ENCODE data around the gene NME3.

The NME3 gene

DNA sequence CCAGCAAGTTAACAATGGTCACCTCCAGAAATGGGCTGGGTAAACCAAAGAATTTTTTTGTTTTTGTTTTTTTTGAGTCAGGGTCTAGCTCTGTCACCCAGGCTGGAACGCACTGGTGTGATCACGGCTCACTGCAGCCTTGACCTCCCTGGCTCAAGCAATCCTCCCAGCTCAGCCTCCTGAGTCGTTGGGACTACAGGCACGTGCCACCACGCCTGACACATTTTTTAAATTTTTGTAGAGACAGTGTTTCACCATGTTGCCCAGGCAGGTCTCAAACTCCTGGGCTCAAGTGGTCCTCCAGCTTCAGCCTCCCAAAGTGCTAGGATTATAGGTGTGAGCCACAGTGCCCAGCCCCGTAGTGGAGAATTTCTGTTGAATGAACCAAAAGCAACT lies 9.3 kb upstream of the NME3 start:
- DNase-seq (ENCODE audit: low spot score), result no peak

DNA sequence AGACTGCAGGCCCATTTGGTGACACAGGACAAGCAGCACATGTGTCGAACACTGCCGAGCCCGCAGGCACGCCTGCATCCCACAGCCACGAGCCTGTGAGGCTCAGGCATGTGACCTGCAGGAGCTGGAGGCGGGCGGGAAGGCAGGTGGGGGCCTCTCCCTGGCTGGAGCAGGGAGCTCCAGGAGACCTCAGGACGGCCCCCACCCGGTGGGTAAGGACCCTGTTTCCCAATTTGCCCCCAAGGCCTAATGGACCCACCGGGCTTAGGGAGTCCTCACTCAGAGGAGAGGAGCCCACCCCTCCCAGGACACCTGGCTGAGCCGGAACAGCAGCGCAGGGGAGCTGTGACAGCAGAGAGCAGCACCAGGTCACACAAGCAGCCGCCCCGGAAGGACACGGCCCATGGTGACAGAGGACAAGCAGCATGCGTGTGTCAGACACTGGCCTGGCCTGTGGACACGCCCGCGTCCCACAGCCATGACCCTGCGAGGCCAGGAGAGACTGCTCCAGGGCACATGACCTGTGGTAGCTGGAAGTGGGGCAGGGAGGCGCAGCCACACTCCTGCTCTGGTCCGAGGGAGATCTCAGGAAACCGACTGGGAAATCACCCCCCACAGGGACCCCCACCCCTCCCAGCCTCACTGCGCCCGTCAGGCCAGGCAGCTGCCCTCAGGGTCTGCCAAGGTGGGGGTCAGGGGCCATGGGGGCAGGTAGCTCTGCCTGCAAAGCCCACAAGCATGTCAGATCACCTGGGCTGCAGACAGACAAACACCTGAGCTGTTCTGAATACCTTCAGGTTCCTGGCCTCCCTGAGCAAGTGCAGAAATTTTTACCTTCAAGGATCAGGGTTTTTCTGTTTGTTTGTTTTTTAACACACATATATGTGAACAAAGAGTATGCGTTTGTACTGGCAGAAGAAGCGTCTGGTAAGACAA lies 8.7 kb upstream of the NME3 start:
- no peak for DNase-seq (ENCODE audit: low spot score)

DNA sequence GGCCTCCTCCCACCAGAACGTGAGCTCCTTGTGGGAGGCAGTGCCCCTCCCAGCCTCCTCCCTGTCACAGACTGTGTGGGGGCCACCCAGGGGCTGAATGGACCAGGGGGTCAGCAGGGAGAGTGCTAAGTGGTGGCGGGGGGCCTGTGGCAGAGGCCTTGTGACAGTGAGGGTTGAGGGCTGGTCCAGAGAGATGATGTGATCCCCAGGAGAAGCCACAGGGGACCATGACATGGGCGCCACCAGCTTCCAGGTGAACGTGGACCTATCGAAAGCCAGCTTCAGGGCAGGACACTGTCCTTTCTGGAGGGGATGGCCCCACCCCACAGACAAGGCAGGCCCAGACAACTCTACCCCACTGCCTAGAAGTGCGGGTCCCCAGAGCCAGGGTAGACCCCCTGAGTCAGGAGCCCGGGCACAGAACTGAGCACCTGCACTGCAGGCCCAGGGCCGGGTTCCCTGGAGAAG lies 7.9 kb upstream of the NME3 start:
- no peak for DNase-seq (ENCODE audit: low spot score)

DNA sequence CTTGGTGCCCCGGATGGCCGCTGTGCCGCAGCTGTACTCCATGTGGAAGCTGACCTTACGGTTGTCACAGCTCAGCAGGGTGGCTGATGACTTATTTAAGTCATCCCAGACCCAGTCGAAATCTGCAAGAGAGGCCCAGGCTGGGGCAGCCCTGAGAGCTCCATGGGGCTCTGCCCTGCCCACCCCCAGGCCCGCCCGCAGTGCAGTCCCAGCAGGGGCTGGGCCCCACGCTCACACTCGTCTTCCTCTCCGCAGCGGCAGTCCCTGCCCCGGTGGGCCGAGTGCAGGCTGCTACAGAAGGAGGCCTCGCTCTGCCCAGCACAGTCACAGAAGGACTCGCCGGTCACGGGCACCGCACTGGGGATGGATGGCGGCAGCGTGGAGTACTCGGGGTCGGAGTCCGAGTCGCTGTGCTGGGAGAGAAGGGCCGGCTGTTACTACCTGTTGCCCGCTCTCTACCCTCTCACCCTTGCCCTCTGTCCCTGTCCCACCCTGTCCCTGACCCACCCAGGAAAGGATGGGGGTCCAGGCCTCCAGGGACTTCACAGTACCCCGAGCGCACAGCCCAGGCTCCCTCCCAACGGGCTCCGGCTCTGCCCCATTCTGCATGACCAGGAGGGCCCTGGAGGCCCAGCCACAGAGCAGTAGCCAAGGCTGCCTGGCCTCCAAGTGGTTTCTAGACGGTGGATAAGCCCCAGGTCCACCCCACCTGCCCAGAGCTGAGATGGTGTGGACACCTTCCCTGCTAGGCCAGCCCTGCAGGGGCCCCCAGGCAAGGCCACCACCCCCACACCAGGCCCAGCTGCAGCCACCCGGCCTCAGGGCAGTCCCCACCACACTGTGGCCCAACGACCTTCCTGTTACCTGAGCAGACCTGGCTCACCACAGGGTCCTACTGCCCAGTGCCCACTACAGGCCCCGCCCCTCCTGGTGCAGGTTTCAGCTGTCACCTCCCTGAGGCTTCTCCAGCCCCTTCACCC lies 7.1 kb upstream of the NME3 start:
- DNase-seq (ENCODE audit: low spot score), result no peak

DNA sequence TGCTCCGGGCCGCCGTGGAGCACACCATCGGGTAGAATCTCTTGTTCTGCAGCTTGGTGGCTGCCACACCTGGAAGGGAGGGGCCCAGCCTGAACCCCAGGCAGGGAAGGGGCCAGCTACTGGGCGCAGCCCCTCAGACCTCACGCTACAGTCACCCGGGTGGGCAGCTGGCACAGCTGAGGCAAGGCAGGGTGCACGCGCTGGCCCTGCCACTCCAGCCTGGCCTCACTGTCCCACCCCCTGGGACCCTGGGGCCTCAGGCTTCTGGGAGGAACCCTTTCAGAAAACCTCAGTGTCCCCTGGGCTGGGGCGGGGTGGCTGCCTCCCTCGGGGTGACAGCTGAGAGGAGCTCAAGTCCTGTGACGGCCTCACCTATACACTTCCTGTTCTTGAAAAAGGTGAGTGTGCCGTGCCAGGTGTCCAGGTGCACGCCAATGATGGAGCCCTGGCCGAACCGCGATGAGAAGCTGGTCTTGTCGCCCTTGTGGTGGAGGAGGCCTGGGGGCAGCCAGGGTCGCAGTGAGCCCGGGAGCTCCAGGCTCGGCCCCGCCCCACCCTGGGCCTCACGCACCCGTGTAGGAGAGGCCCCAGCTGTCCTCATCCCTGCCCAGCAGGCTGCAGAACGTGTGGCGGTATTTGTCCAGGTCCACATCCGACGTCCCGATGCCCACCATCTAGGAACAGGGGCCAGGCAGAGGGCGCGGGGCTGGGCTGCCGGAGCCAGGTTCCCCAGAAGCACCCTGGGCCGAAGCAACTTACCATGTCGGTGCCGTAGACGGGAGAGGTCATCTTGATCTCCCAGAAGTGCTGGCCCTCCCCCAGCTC lies 6.2 kb upstream of the NME3 start:
- DNase-seq (ENCODE audit: low spot score), result no peak

DNA sequence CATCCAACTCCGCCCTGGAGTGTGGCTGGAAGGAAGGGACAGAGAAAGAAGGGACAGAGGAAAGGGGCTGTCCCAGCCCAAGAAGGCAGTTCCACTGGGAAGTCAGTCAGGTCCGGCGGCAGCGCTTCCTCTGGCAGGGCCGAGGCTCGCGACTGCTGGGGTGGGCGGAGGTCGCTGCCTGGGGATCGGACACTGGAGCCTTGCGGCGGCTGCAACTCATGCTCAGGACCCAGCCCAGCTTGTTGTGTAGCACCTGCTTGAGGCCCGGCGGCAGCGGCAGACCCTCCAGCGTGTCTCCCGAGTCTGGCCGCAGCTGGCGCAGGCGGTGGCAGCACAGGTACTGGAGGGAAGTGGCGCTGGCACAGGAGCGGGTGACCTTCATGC lies 5.6 kb upstream of the NME3 start:
- DNase-seq (ENCODE audit: low spot score), result no peak

DNA sequence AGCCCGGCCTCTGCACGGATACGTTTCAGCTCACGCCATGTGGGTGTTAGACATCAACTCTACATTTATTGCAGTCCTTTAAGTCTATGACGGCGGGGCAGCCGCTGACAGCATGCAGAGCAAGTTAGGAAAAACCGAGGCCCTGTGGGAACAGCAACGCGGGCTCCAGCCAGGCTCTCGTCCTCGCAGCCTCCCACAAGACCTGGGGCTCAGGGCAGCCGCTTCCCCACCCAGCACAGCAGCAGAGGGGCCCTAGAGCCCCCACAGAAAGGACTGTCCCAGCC lies 5.3 kb upstream of the NME3 start:
- DNase-seq (ENCODE audit: low spot score), result no peak

DNA sequence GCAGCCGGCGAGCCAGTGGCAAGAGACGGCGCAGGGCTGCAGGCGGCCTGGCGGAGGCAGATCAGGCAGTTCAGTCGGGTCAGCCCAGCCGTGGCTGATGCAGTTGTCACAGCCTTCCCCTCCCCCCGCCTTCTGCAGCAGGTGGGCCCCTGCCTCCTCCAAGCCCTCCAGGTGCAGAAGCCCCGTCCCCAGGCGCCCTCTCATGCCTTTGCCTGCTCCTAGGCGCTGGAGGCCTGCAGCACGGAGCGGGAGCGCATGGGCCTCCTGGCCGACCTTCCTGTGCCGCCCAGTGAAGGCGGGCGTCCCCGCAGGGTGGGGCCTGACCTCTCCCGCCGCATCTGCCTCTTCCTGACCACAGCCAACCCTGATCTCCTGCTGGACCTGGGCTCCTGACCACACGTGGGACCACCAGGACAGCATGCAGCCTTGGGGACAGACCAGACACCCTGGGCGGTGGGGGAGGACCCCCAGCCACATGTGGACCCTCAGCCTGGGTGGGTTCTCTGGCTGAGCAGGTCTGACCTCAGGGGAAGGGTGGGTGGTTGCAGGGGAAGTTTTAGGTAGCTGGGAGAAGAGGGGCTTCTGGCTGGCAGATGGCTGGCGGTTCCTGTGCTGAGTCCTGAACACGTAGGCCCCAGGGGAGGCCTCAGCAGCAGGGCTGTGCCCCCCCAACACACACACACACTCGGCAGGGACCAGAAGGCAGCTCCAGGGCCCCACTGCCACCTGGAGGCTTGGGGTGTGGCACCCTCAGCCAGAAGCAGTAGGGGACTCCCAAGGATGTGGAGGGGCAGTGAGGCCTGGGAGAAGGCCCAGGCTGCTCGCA lies 4.7 kb upstream of the NME3 start:
- no peak for DNase-seq (ENCODE audit: low spot score)

DNA sequence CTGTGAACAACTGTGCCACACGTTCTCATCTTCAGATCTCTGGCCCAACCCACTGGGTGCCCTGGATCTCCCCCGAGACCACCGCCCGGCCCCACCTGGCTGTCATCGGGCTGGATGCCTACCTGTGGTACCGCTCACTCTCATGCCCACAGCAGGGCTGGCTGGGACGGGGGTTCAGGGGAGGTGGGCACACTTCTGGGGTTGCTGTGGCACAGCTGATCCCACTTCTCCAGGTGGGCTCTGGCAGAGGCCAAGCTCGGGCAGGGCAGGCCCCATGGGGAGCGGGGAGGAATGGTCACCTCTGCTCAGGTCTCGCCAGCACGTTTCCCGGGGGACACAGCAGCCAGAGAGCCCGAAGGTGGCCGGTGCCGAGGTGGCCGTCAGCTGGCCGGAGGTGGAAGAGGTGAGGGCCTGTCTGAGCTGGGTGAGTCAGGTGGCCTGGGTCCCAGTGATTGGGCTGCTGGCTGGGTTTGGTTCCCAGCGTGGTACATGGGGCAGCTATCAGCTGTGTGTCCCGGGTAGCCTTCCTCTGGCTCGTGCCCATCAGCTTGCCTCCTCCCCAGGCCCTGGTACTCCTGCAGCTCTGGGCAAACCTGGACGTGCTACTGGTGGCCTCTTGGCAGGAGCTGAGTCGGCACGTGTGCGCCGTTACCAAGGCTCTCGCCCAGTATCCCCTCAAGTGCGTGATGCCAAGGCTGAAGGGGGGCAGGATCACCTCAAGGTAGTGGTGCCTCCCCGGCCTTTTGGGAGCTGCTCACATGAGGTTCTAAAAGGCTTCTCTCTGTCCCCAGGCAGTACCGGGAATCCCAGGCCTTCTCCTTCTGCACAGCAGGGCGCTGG lies 3.9 kb upstream of the NME3 start:
- DNase-seq (ENCODE audit: low spot score), result no peak

DNA sequence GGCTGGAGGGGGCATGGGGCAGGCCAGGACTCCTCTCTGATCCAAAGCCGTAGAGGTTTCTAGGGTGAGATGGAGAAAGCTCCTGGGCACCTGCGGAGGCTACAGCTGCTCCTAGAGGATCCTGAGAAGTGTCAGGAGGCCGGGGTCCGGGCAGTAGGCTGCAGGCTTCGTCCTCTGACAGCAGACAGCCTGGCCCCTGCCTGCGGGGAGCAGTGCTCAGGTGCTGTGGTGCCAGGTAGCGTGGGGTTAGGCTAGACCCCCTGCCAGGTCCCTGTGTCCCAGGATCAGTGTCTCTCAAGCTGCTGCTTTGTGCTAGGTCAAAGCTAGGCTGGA lies 3.1 kb upstream of the NME3 start:
- no peak for DNase-seq (ENCODE audit: low spot score)

DNA sequence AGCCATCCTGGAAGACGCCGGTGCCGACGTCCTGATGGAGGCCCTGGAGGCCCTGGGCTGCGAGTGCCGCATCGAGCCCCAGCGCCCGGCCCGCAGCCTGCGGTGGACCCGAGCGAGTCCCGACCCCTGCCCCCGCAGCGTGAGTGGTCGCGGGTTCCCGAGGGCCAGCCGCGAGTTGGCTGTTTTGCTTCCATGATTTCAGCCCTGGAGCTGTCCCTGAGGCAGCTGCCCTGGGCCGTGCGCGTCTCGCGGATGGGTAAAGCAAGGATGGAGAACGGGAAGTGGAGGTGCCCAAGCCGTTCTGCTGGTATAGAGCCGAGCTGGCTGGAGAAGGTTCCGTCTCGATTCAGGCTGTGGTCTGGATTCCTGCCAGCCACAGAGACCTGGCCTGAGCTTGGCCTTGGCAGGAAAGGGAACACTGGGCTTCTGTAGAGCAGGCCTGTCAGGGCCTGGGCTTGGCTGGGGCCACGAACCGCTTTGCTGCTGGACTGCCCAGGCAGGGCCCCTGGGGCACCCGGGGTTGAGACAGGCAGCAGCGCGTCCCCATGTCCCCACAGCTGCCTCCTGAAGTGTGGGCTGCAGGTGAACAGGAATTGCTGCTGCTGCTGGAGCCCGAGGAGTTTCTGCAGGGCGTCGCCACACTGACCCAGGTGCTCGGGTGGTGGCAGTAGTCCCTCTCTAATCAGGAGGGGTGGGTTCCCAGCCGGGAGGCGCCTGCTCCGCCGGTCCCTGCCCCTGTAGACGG lies 2.5 kb upstream of the NME3 start:
- peak; percentile 17 for DNase-seq (ENCODE audit: low spot score)

DNA sequence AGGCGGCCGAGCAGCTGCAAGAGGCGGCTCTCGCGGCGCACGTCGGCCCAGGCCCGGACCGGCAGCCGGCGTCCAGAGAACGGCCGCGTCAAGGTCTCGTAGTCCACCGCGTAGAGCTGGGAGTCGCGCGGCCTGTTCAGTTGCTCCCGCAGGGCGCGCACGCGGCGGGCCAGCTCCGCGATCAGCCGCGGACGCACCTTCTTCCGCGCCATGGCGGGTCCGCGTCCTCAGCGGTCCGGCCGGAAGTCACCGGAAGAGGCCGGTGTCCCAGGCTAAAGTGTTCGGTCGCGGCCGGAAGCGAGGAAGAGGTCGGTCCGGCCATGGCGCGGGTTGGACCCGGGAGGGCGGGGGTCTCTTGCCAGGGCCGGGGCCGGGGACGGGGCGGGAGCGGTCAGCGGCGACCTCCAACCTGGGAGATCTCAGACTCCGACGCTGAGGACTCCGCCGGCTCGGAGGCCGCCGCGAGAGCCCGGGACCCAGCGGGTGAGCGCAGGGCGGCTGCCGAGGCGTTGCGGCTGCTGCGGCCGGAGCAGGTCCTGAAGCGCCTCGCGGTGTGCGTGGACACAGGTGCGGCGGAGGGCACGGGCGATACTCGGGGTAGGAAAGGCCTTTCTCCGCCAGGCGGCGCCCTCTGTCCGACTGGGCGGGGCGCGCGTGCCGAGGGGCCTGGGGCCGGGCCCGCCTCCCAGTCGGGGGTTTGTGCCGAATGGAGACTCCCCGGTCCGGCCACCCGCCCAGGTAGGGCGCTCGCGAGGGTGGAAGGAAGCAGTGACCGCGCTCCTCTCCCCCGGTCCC lies 1.8 kb upstream of the NME3 start, which contains the start of gene MRPS34:
TSS of gene MRPS34 (minus strand) at position 227 of the 795 bp plus-strand sequence. CDS start at position 212, 15 bp downstream.
- peak; percentile 83 for DNase-seq (ENCODE audit: low spot score)

DNA sequence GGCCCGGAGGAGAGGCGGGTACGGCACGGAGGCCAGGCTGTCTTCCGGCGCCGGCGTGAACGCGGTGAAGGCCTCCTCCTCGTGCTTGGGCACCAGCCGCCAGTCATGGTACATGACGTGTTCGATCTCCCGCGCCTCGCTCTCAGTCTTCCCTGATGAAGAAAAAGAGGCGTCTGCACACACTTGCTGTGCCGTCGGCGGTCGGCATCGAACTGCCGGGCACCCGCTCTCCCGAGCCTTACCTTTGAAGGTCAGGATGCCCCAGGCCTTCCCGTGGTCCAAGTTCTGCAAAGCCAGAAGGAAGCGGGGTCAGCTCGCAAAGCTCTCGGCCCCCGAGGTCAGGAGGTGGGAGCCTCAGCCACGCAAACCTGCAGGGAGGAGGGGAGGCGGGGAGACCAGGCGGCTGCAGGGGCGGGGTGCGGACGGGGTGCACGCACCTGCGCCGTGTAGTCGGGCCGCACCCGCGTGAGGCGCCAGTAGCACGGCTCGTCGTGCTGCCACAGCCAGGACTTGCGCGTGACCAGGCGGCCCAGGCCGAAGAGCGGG lies 1.1 kb upstream of the NME3 start, which contains the start of gene EME2:
TSS of gene EME2 (plus strand) at position 449 of the 546 bp plus-strand sequence. CDS start 418 bp downstream, outside the sequence.
- DNase-seq (ENCODE audit: low spot score), result peak; percentile 35

DNA sequence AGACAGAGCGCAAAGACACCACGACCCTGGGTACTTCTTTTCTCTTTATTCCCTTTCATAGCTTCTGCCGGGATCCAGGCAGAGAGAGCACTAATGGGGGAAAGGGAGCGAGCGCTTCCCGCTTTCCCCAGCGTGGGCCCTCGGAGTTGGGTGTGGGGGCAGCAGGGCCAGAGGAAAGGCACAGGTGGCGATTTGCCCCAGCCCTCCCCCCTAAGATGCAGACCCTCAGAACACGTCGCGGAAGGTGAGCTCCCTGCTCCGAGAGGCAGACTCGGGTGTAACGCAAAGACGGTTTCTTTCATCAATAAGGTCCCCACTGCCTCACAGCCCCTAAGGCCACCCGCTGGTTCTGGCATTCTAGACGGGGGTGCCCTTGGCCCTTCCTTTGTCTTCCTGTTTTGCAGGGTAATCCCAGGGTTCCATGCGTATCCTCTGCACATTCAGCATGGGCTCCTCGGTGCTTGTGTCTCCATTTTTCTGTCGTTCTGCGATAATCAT lies 570 bp upstream of the NME3 start:
- DNase-seq (ENCODE audit: low spot score), result no peak

DNA sequence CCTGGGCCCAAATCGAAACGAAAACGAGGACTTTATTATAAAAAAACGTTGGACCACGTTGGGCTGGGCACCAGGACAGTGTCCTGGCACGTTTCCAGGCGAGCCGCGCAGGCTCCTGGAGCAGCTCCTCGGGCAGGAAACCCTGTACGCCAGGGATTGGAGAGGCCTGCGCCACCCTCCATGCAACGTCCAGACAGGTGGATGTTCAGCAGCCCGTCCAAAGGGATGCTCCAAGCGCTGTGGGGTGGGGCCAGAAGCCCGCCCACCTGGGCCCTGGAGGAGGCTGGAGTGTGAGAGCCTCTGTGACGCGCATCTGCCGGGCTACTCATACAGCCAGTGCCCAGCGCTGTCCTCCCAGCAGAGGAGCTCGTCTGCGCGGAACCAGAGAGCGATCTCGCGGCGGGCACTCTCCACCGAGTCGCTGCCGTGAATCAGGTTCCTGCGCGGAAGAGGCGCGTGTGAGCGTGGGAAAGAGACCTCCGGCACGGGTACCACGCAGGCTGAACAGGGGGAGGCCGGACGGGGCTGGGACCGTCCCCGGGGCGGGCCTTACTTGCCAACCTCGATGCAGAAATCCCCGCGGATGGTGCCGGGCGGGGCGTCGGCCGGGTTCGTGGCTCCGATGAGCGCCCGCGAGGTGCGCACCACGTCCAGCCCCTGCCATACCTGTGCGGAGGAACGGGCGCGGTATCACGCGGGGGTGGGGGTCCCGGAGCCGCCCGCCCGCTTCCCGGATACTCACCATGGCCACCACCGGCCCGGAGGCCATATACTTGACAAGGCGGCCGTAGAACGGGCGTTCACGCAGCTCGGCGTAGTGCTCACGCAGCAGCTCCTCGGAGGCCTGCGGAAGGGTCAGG lies 785 bp downstream of the NME3 start:
- peak; percentile 4 for DNase-seq (ENCODE audit: low spot score)

DNA sequence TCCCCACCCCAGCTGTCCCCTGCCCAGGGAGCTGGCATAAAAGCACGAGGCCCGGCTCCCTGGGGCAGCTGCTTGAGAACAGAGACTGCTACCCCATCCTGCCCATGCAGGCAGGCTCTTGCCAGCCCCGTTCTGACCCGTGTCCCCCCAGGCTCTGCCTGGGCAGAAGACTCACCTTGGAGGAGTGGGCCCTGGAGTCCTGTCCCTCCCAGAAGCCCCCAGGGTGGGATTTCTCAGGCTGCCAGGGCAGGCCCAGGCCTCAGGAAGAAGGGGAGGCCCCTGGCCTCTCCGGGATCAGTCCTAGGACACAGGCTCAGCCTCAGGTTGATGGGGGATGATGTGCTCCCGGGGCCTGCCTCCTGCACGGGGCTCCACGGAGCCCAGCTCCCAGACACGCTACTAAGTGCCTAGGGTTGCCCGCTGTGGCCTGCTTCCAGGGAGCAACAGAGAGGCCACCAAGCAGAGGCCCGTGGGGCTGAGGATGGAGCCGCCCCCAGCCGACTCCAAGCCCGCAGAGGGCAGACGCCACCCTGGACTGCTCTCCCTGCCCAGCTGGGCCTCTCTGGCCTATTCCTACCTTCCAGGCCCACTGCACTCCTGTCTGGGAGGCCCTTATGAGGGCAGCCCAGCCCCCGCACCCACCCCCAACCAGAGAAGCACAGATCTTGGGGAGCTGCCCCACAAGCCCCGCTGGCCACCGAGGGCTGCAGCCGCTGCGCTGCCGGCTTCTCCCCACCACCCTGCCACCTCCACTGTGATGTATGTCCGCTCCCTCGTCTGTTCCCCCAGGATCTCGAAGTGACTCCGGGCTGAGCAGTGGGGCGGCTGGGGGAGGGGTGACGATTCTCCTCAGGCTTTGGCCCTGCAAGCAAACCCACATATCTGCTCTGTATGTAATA lies 1.7 kb downstream of the NME3 start:
- DNase-seq (ENCODE audit: low spot score), result no peak
